IPS DF 19.7 (cell line): ENCODE data around the gene TTC23.

ENCODE experiments used
- DNase-seq: peaks from one replicate; pipeline ENCODE4 v3.0.0-alpha.2; 2013; ENCODE audit warnings: low read depth, low spot score

TTC23 gene

DNA sequence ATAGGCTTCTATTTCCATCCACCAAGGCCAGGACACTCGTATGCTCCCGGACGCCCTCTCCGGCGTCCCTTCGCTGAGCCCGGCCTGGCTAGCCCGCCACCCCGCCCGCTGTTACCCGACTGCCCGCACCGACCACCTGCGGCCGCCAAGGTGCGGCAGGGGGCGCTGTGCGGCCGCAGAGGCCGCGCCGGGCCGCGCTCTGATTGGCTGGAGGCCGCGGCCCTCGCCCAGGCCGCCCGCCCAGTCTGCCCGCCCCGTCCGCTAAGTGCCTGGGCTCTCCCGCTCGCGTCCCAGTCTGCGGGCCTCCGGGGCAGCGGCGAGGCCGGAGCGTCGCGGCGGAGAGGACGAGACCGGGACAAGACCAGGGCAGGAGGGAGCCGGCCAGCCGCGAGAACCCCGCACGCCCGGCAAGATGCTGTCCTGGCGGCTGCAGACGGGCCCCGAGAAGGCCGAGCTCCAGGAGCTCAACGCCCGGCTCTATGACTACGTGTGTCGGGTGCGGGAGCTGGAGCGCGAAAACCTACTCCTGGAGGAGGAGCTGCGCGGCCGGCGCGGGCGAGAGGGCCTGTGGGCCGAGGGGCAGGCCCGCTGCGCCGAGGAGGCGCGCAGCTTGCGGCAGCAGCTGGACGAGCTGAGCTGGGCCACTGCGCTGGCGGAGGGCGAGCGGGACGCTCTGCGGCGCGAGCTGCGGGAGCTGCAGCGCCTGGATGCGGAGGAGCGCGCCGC lies 144.4 kb downstream of the TTC23 start, which contains the start of gene SYNM:
SYNM (plus strand) TSS at position 293 of the 726 bp plus-strand sequence; CDS start at position 413, 120 bp downstream.
- DNase-seq: no peak

DNA sequence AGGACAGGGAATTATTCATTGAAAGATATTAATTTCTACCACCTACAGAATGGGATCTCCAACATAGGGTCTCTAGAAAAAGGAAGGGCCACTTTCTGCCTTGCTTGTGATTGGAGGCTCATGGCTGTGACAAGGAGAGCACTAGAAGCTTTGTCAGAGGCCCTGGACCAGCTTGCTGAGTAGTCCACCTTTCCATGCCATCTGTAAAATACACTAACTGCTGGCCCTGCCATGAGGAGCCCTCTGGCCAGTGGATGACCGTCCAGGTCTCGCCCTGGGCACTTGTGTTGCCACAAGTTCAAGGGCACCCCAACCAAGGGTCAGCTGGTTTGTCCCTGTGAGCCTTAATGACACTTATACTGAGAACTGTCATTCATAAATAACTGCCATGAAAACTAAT lies 146.1 kb downstream of the TTC23 start:
- DNase-seq: no peak

GRCh38 chr15:99102332-99103235 lies 146.8 kb downstream of the TTC23 start:
- no peak for DNase-seq

GRCh38 chr15:99101501-99101900 lies 147.9 kb downstream of the TTC23 start:
- no peak for DNase-seq

DNA sequence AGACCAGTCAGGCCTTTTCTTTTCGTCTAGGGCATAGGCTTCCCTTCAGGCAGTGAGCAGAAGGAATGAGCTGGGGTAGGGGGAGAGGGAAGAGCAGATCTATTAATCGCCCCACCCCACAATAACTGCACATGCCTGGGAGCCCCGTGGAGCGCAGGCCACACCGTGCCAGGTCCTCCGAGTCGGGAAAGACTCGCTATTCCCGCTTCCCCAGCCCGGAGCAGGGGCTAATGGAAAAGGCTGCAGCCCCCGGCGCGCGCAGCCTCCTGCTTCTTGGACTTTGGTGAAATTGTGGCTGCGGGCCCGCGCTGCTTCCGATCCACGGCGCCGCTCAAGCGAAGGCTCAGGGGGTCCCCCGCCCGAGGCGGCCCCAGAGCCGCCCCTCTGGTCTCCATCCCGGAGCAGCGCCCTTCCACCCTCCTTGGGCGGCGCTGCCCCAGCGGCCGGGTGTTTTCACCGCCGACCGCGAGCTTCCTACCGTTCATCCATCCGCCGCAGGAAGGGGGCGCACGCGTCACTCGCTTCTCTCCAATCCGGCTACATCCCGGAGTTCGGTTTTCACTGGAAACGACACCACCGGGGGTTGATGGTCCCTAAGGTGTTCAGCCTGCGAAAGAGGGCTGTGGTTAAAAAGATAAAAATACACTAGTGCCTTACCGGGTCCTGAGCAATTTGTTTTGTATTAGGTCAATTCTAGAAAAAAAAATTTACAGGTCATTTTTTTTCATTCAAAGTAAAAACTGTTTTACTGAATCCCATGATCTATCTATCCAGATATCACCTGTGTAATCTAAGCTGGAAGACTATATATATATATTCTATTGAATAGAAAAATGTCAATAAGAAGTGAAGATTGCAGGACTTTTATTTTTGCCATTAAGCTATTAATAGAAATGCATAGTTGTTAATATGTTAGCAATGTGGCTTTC lies 148.9 kb downstream of the TTC23 start:
- DNase-seq: no peak

GRCh38 chr15:99099661-99100060 lies 149.7 kb downstream of the TTC23 start:
- no peak for DNase-seq

DNA sequence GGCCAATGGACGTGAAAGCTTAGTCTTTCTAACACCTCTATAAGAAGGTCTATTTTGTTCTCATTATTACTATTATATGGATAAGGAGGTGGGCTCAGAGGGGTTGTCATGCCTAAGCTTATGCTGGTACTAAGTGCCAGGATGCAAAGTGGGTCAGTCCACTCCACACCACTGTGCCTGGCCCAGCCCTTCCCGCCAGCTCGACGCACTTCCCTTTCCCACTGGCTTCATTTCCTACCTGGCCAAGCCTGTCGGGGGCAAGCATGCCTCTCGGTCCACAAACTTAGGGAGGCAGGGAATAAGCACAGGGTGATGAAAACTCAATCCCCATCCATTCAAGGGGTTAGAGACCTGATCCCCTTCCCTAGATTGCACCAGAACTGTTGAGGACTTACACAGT lies 150.4 kb downstream of the TTC23 start:
- DNase-seq: no peak

- no peak for DNase-seq
Measured at GRCh38 chr15:99098426-99098825, 151.0 kb downstream of the TTC23 start.

- DNase-seq: no peak
Measured at GRCh38 chr15:99097441-99098410, 151.7 kb downstream of the TTC23 start.

GRCh38 chr15:99096894-99097426 lies 152.4 kb downstream of the TTC23 start:
- DNase-seq: no peak

- DNase-seq: no peak
Measured at GRCh38 chr15:99096173-99096893, 153.0 kb downstream of the TTC23 start.

DNA sequence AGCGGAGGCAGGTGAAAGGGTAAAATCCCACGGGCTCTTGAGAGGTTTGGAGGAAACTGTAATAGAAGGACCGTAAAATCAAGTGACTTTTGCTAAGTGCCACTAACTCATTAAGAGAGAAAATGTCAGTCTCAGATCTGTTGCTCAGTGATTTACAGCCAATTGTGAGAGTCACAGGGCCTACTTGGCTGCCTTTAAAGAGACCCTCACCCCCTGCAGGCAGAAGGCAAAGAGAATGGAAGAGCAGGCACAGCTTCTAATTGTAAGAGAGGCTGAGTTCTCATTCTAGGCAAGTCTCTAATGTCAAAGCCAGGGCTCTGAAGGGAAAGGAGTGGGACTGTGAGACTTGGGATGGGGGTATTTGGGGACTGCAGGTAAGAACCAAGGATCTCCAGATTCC lies 153.8 kb downstream of the TTC23 start:
- DNase-seq: no peak

- DNase-seq: no peak
Measured at GRCh38 chr15:99092554-99093172, 156.7 kb downstream of the TTC23 start.

- DNase-seq: no peak
Measured at GRCh38 chr15:99090938-99091337, 158.4 kb downstream of the TTC23 start.

GRCh38 chr15:99090011-99090699 lies 159.2 kb downstream of the TTC23 start:
- no peak for DNase-seq

GRCh38 chr15:99087405-99087943 lies 161.9 kb downstream of the TTC23 start:
- DNase-seq: no peak

DNA sequence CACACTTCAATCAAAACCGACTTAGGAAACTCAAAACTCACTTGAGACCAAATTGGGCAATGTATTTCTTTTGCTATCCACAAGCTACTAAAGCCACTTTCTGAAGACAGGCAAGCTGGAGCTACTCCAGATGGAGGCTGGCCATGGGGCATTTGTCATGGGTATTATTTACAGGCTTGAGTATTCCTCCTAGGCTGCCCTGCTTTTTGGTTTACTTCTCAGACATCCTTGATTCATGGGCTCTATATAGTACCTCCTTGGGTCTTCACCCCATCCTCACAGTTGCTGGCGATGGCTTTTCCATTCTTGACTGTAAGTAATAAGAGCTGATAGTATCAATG lies 163.1 kb downstream of the TTC23 start:
- DNase-seq: no peak
